GM12891 (cell line): ENCODE results near the gene AXIN1.

Source experiments
- POLR2A ChIP-seq: IDR thresholded peaks from 2 replicates; pipeline ENCODE4 v1.6.1; 2011; ENCODE audit warnings: low read depth, low read length, control low read depth
- POLR2AphosphoS5 ChIP-seq: IDR thresholded peaks from 2 replicates; pipeline ENCODE4 v1.6.1; 2011; ENCODE audit warnings: low read depth, low read length, control low read depth
- TAF1 ChIP-seq: IDR thresholded peaks from 2 replicates; pipeline ENCODE4 v1.6.1; 2011; ENCODE audit warnings: low read depth, low read length, control low read depth

DNA sequence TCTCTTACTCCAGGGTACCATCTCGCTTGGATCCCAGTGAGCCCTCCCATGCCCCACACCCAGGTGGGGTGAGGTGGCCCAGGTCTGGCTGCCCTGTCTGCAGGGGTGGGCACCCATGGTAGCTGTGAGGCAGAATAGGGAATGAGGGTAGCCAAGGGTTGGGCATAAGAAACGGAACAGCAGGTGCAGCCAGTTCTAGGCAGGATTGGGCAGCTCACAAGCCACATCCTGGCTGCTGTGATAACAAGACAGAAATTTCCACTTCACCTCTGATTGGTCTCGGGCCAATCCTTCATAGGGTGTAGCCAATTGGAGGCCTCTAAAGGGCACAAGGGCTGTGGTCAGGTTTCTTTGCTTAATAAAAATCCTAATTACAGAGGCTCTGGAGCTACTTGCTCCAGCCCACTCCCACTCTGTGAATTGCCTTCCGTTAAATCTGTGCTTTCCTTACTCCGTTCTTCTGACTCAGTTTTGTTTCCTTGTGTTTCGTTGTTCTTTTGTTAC lies 73.6 kb downstream of the AXIN1 start:
- TF ChIP-seq POLR2AphosphoS5 (no peak), TAF1 (no peak), POLR2A (no peak)
